Thoracic aorta (tissue), 2 donors: Measurements from ENCODE around the gene MAST2. TPM values are rescaled to one million over a fixed set of nuclear protein-coding genes. Genes with fewer than 3 reads are reported as not detected.

Experiments used
- ATAC-seq: fragments of 150-250 bp; one replicate; pipeline ENCODE4 v1.8.0; 2017; ENCODE audit warnings: low read depth; ENCODE audit not compliant: insufficient number of reproducible peaks, low FRiP score
- DNase-seq: peaks from one replicate; pipeline ENCODE4 v3.0.0-alpha.2; 2020; ENCODE audit warnings: low spot score
- H3K27ac ChIP-seq, 2 donors: fragments of 200-600 bp; sonication (generic); 1 replicate in 1 of 2; 2 replicates in 1 of 2; pipeline ENCODE4 v1.5.1; 2016; ENCODE audit warnings: mild to moderate bottlenecking in 2 of 2, moderate library complexity in 2 of 2
- H3K27me3 ChIP-seq: fragments of 200-600 bp; sonication (generic); replicated peaks from 2 replicates; pipeline ENCODE4 v1.6.0; 2016; ENCODE audit warnings: mild to moderate bottlenecking; ENCODE audit not compliant: insufficient read depth
- H3K36me3 ChIP-seq: fragments of 200-600 bp; sonication (generic); one replicate; pipeline ENCODE4 v1.5.1; 2016
- H3K4me1 ChIP-seq, 2 donors: fragments of 200-600 bp; sonication (generic); 1 replicate in 1 of 2; 2 replicates in 1 of 2; pipeline versions ENCODE4 v1.5.1 to v1.6.0; 2016; ENCODE audit warnings: low read depth in 2 of 2, mild to moderate bottlenecking in 1 of 2; ENCODE audit not compliant: control insufficient read depth in 1 of 2
- H3K4me3 ChIP-seq: fragments of 200-600 bp; sonication (generic); 2 replicates; pipeline ENCODE4 v1.5.1; 2016; ENCODE audit warnings: mild to moderate bottlenecking
- H3K9me3 ChIP-seq: fragments of 200-600 bp; sonication (generic); 2 replicates; pipeline ENCODE4 v1.5.1; 2016
- CTCF ChIP-seq: fragments of 200-600 bp; sonication (generic); IDR thresholded peaks from one replicate; pipeline ENCODE4 v1.5.1; 2019; ENCODE audit warnings: antibody characterized with exemption
- total RNA-seq, 2 donors: library from RNA; depleted of rRNA; stranded (reverse); fragments of >200 nt; gene quantifications; one replicate each; pipeline versions ENCODE4 v1.1.0 to v1.2.3, GENCODE V29; 2016

MAST2 gene
- total RNA-seq, 2 donors from 2014 or later: 33.6 to 61.2 TPM

- Histone ChIP-seq H3K27ac (peak overlapping the region; percentile 81 to 83), H3K9me3 (no peaks in the 10 kb centered on the region), H3K4me1 (peaks cover 11 to 22% of the 10 kb centered on the region in 2 donors), H3K36me3 (no peaks in the 10 kb centered on the region), H3K4me3 (peak overlapping the region; percentile 56), H3K27me3 (no peaks in the 10 kb centered on the region)
- TF ChIP-seq CTCF: no peak
- ATAC-seq (peak; percentile 44), DNase-seq (no peak)
Measured at GRCh38 chr1:45913731-45914501, 110.5 kb downstream of the MAST2 start.

GRCh38 chr1:45914836-45915235, 111.4 kb downstream of the MAST2 start:
- no peaks in the 10 kb centered on the region for H3K9me3 ChIP-seq
- no peaks in the 10 kb centered on the region for H3K36me3 ChIP-seq
- no peak for TF ChIP-seq CTCF
- H3K4me1 ChIP-seq: peaks cover 11 to 22% of the 10 kb centered on the region in 2 donors
- H3K27me3 ChIP-seq: no peaks in the 10 kb centered on the region
- ATAC-seq (no peak), DNase-seq (no peak)
- H3K27ac ChIP-seq: peak overlapping the region in 1 of 2 donors; percentile 81
- no peak overlapping the region for H3K4me3 ChIP-seq

- H3K4me1 ChIP-seq: no peaks in the 10 kb centered on the region
- H3K9me3 ChIP-seq: no peaks in the 10 kb centered on the region
- TF ChIP-seq CTCF: no peak
- DNase-seq (no peak), ATAC-seq (no peak)
- no peak overlapping the region for H3K27ac ChIP-seq
- no peaks in the 10 kb centered on the region for H3K36me3 ChIP-seq
- no peaks in the 10 kb centered on the region for H3K27me3 ChIP-seq
- no peak overlapping the region for H3K4me3 ChIP-seq
Measured at GRCh38 chr1:45922374-45922773, 119.0 kb downstream of the MAST2 start.

- H3K36me3 ChIP-seq: no peaks in the 10 kb centered on the region
- H3K4me3 ChIP-seq: no peak overlapping the region
- ATAC-seq: no peak
- H3K9me3 ChIP-seq: no peaks in the 10 kb centered on the region
- H3K27ac ChIP-seq: no peak overlapping the region
- no peak for DNase-seq
- H3K27me3 ChIP-seq: no peaks in the 10 kb centered on the region
- TF ChIP-seq CTCF: no peak
- H3K4me1 ChIP-seq: no peaks in the 10 kb centered on the region
Measured at GRCh38 chr1:45922813-45923212, 119.4 kb downstream of the MAST2 start.

- Histone ChIP-seq H3K4me1 (no peaks in the 10 kb centered on the region), H3K27me3 (no peaks in the 10 kb centered on the region), H3K9me3 (no peaks in the 10 kb centered on the region), H3K4me3 (no peak overlapping the region), H3K36me3 (no peaks in the 10 kb centered on the region), H3K27ac (no peak overlapping the region)
- no peak for TF ChIP-seq CTCF
- ATAC-seq: no peak
- no peak for DNase-seq
Measured at GRCh38 chr1:45923343-45923742, 119.9 kb downstream of the MAST2 start.
